GM18511 (cell line): Measurements from ENCODE around the gene LRSAM1.
"Not testable (repeated sequence)": the region's sequence is repeated elsewhere in the genome, so short reads cannot be mapped to it uniquely, and the experiment has no call there.

Experiments used
- ATAC-seq: cut with Tn5 transposase; IDR thresholded peaks from one replicate; pipeline ENCODE4 v1.9.1; 2021; ENCODE audit warnings: mild to moderate bottlenecking, moderate library complexity; ENCODE audit not compliant: unreplicated experiment

The LRSAM1 gene

GRCh38 chr9:127455324-127455992 is 4.1 kb downstream of the LRSAM1 start:
- no peak for ATAC-seq

GRCh38 chr9:127457191-127457878 is 6.0 kb downstream of the LRSAM1 start:
- ATAC-seq: no peak

GRCh38 chr9:127458921-127459320 is 7.6 kb downstream of the LRSAM1 start:
- no peak for ATAC-seq

- ATAC-seq: no peak
Measured at GRCh38 chr9:127463382-127463781, 12.1 kb downstream of the LRSAM1 start.

- ATAC-seq: no peak
Measured at GRCh38 chr9:127463911-127464310, 12.6 kb downstream of the LRSAM1 start.

- ATAC-seq: not testable (repeated sequence)
Measured at GRCh38 chr9:127466407-127466917, 15.2 kb downstream of the LRSAM1 start.

GRCh38 chr9:127467621-127468020 is 16.3 kb downstream of the LRSAM1 start:
- no peak for ATAC-seq

- no peak for ATAC-seq
Measured at GRCh38 chr9:127470662-127471061, 19.4 kb downstream of the LRSAM1 start.

- ATAC-seq: no peak
Measured at GRCh38 chr9:127473501-127473900, 22.2 kb downstream of the LRSAM1 start.

GRCh38 chr9:127473932-127474331 is 22.6 kb downstream of the LRSAM1 start:
- ATAC-seq: no peak

- no peak for ATAC-seq
Measured at GRCh38 chr9:127474592-127474991, 23.3 kb downstream of the LRSAM1 start.

- no peak for ATAC-seq
Measured at GRCh38 chr9:127479507-127480081, 28.3 kb downstream of the LRSAM1 start.

GRCh38 chr9:127482662-127483061 is 31.4 kb downstream of the LRSAM1 start:
- ATAC-seq: no peak

GRCh38 chr9:127485995-127486394 is 34.7 kb downstream of the LRSAM1 start:
- ATAC-seq: no peak

- no peak for ATAC-seq
Measured at GRCh38 chr9:127488946-127489345, 37.6 kb downstream of the LRSAM1 start.

GRCh38 chr9:127489471-127490115 is 38.3 kb downstream of the LRSAM1 start:
- no peak for ATAC-seq

GRCh38 chr9:127490535-127491230 is 39.4 kb downstream of the LRSAM1 start:
- no peak for ATAC-seq

- no peak for ATAC-seq
Measured at GRCh38 chr9:127491516-127491915, 40.2 kb downstream of the LRSAM1 start.

GRCh38 chr9:127492616-127493015 is 41.3 kb downstream of the LRSAM1 start:
- ATAC-seq: no peak

GRCh38 chr9:127493592-127494303 is 42.4 kb downstream of the LRSAM1 start:
- ATAC-seq: no peak
